Keratinocyte (primary cell): Measurements from ENCODE around the gene ARFGEF3. TPM values are rescaled to one million over a fixed set of nuclear protein-coding genes. Genes with fewer than 3 reads are reported as not detected.

ENCODE experiments used
- DNase-seq: peaks from one replicate; pipeline ENCODE4 v3.0.0-alpha.2; 2011; ENCODE audit warnings: low read depth, missing footprints, low spot score
- FAIRE-seq: peaks from 2 replicates; lab custom pipeline; 2011; peaks lifted over from hg19 to GRCh38; lab: Jason Lieb, UNC
- H2AFZ ChIP-seq: 2 replicates; pipeline ENCODE4 v1.6.0; 2012; ENCODE audit warnings: low read length, control low read depth, inconsistent platforms; ENCODE audit not compliant: control insufficient read depth
- H3K27ac ChIP-seq: 2 replicates; pipeline ENCODE4 v1.5.1; 2011; ENCODE audit warnings: low read length; ENCODE audit not compliant: control insufficient read depth, insufficient read depth
- H3K27me3 ChIP-seq: 3 replicates; pipeline ENCODE4 v1.6.0; 2011; ENCODE audit warnings: low read length; ENCODE audit not compliant: control insufficient read depth, insufficient read depth; ENCODE audit errors: extremely low read depth
- H3K36me3 ChIP-seq, 2 experiments: 2 replicates in 1 of 2; 3 replicates in 1 of 2; pipeline ENCODE4 v1.5.1; 2011; ENCODE audit warnings: low read length in 2 of 2, mild to moderate bottlenecking in 1 of 2; ENCODE audit not compliant: control insufficient read depth in 2 of 2, insufficient read depth in 2 of 2; ENCODE audit errors: extremely low read depth in 1 of 2
- H3K4me1 ChIP-seq: 3 replicates; pipeline ENCODE4 v1.5.1; 2011; ENCODE audit warnings: low read length; ENCODE audit not compliant: control insufficient read depth, insufficient read depth; ENCODE audit errors: extremely low read depth
- H3K4me2 ChIP-seq: 3 replicates; pipeline ENCODE4 v1.6.0; 2011; ENCODE audit warnings: low read depth, low read length; ENCODE audit not compliant: control insufficient read depth, insufficient read depth; ENCODE audit errors: extremely low read depth
- H3K4me3 ChIP-seq, 3 experiments: fragments of 200-600 bp in 1 of 3; sonication (generic) in 1 of 3; 2 replicates in 2 of 3; 3 replicates in 1 of 3; pipeline ENCODE4 v1.5.1; 2011 to 2016; ENCODE audit warnings: low read length in 3 of 3, mild to moderate bottlenecking in 3 of 3, control low read depth in 2 of 3, inconsistent platforms in 1 of 3, low read depth in 1 of 3, mixed read lengths in 1 of 3, mixed run types in 1 of 3, moderate library complexity in 1 of 3; ENCODE audit not compliant: control insufficient read depth in 2 of 3, insufficient read depth in 2 of 3; ENCODE audit errors: extremely low read depth in 1 of 3
- H3K79me2 ChIP-seq: 2 replicates; pipeline ENCODE4 v1.6.0; 2012; ENCODE audit warnings: low read length; ENCODE audit not compliant: control insufficient read depth, insufficient read depth
- H3K9ac ChIP-seq: 3 replicates; pipeline ENCODE4 v1.6.0; 2011; ENCODE audit warnings: low read length; ENCODE audit not compliant: control insufficient read depth, insufficient read depth; ENCODE audit errors: extremely low read depth
- H3K9me1 ChIP-seq: 3 replicates; pipeline ENCODE4 v1.6.0; 2011; ENCODE audit warnings: low read length; ENCODE audit not compliant: control insufficient read depth, insufficient read depth; ENCODE audit errors: extremely low read depth
- H3K9me3 ChIP-seq: 2 replicates; pipeline ENCODE4 v1.5.1; 2012; ENCODE audit warnings: low read depth, low read length; ENCODE audit not compliant: control insufficient read depth
- H4K20me1 ChIP-seq: 3 replicates; pipeline ENCODE4 v1.6.0; 2011; ENCODE audit warnings: low read length; ENCODE audit not compliant: control insufficient read depth, insufficient read depth; ENCODE audit errors: extremely low read depth
- EZH2 ChIP-seq: IDR thresholded peaks from one replicate; pipeline ENCODE4 v1.6.1; 2012; ENCODE audit warnings: inconsistent platforms, mild to moderate bottlenecking, low read length, moderate library complexity
- dilution Hi-C: fragments of 300-500 bp; cut with MboI; formaldehyde crosslinking; loops from one replicate; pipeline ENCODE4 v1.7.0; 2020; ENCODE audit warnings: low sequenced_read_pairs; ENCODE audit not compliant: extremely low pct_ligation_motif_present
- polyA plus RNA-seq, 5 experiments: library from polyadenylated mRNA; depleted of rRNA in 3 of 5; stranded (reverse) in 3 of 5; stranded (forward) in 1 of 5; unstranded in 1 of 5; fragments of >200 nt; gene quantifications; 1 replicate in 1 of 5; 2 replicates in 3 of 5; 3 replicates in 1 of 5; pipeline versions ENCODE4 v1.2.1 to v1.2.3, GENCODE V29; 2011 to 2012; ENCODE audit warnings: missing spikeins in 2 of 5, low read depth in 1 of 5, low replicate concordance in 1 of 5
- TF ChIP-seq, protein P1 (sequence below), 3 experiments: IDR thresholded peaks in 1 of 3; conservative IDR thresholded peaks in 1 of 3; optimal IDR thresholded peaks in 1 of 3; 2 replicates in 2 of 3; 3 replicates in 1 of 3; pipeline versions ENCODE3 to v1.5.1; 2011; ENCODE audit warnings: low read length in 3 of 3, mild to moderate bottlenecking in 3 of 3, moderate library complexity in 2 of 3, control low read depth in 1 of 3, inconsistent platforms in 1 of 3; ENCODE audit not compliant: insufficient read depth in 2 of 3; ENCODE audit errors: extremely low read depth in 1 of 3

ARFGEF3 gene
- polyA plus RNA-seq, 1 donor (not counting 4 experiments of a cell fraction or from before 2014, with no cell fraction given): 0.09 TPM

DNA sequence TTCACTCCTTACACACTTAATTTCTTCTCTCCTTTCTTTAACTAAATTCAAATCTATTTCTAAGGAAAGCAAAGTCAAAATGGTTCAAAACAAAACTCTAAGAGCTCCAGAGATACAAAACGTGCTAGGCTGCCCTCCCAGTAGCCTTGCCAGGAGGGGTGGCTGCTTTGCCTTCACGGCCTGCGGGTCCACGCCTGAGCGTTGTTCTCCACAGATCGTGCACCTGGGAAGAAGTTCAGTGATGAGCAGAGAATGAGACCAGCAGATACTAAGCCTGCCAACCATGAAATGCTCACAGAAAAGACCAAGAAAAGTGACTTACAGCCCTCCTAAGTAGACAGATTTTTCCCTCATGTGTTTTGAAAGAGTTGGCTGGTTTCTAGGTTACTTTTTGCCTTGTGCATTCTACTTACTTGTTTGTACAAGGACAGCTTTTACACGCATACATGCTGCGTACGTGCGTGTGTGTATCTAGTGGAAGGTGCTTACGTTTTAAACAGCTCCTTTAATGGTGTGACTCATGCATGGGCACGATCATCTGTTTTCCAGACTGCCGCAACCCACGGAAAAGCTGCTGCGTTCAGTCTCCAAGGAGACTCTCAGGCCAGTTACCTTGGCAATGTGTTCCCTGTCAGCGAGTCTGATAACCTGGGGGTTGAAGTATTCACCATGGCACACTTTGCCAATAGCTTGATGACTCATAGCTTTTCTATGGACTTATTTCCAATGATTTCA lies 88.9 kb downstream of the ARFGEF3 start:
- Histone ChIP-seq H3K4me2 (peak overlapping the region; percentile 77), H4K20me1 (no peaks in the 10 kb centered on the region), H3K79me2 (no peaks in the 10 kb centered on the region), H3K27me3 (no peaks in the 10 kb centered on the region), H3K4me3 (peak overlapping the region in 2 of 3 experiments; percentile 15 to 32), H3K9me1 (no peaks in the 10 kb centered on the region), H3K4me1 (peaks cover 14% of the 10 kb centered on the region), H3K9ac (peak overlapping the region; percentile 64), H3K27ac (peak overlapping the region; percentile 60), H3K36me3 (no peaks in the 10 kb centered on the region), H2AFZ (peak overlapping the region; percentile 78), H3K9me3 (no peaks in the 10 kb centered on the region)
- dilution Hi-C loops: no loop called here
- peak; percentile 96 for FAIRE-seq
- DNase-seq: peak; percentile 38
- TF ChIP-seq EZH2: no peak
- TF ChIP-seq, protein P1, sequence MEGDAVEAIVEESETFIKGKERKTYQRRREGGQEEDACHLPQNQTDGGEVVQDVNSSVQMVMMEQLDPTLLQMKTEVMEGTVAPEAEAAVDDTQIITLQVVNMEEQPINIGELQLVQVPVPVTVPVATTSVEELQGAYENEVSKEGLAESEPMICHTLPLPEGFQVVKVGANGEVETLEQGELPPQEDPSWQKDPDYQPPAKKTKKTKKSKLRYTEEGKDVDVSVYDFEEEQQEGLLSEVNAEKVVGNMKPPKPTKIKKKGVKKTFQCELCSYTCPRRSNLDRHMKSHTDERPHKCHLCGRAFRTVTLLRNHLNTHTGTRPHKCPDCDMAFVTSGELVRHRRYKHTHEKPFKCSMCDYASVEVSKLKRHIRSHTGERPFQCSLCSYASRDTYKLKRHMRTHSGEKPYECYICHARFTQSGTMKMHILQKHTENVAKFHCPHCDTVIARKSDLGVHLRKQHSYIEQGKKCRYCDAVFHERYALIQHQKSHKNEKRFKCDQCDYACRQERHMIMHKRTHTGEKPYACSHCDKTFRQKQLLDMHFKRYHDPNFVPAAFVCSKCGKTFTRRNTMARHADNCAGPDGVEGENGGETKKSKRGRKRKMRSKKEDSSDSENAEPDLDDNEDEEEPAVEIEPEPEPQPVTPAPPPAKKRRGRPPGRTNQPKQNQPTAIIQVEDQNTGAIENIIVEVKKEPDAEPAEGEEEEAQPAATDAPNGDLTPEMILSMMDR (optimal IDR thresholded peaks at IDR 0.05 in 1 of 3, IDR thresholded peaks at IDR 0.05 in 1 of 3, conservative IDR thresholded peaks at IDR 0.05 in 1 of 3; ENCODE audit: extremely low read depth in 1 of 3, insufficient read depth in 2 of 3, low read length in 3 of 3): no peak

DNA sequence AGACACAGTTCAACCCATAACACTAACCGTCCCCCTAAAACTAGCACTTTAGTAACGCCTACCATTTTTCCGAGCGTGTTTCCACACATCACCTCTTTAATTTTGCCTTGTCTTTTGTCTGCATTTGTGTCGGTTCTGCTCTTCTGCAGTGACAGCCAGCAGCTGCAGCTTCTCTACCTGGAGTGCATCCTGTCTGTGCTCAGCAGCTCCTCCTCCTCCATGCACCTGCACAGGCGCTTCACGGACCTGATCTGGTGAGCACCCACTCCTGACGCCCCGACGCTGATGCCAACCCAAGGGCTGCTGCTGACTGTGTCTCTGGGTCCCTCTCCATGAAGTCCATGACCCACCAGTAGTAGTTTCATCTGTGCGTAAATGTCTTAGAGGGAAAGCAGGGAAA lies 92.0 kb downstream of the ARFGEF3 start:
- no peak overlapping the region for H2AFZ ChIP-seq
- no peaks in the 10 kb centered on the region for H3K27me3 ChIP-seq
- H3K4me3 ChIP-seq: no peak overlapping the region
- H3K9ac ChIP-seq: no peak overlapping the region
- no peak overlapping the region for H3K4me2 ChIP-seq
- no peaks in the 10 kb centered on the region for H3K36me3 ChIP-seq
- no peak for FAIRE-seq
- no peaks in the 10 kb centered on the region for H3K9me3 ChIP-seq
- peaks cover 14% of the 10 kb centered on the region for H3K4me1 ChIP-seq
- DNase-seq: no peak
- H3K27ac ChIP-seq: no peak overlapping the region
- no peaks in the 10 kb centered on the region for H4K20me1 ChIP-seq
- H3K9me1 ChIP-seq: no peaks in the 10 kb centered on the region
- no peaks in the 10 kb centered on the region for H3K79me2 ChIP-seq
- dilution Hi-C loops: no loop called here
- TF ChIP-seq, protein P1 (optimal IDR thresholded peaks at IDR 0.05 in 1 of 3, IDR thresholded peaks at IDR 0.05 in 1 of 3, conservative IDR thresholded peaks at IDR 0.05 in 1 of 3; ENCODE audit: extremely low read depth in 1 of 3, insufficient read depth in 2 of 3, low read length in 3 of 3): no peak
- no peak for TF ChIP-seq EZH2
